B cell (primary cell): ENCODE data around the gene GATAD1.

ENCODE experiments used
- EZH2 ChIP-seq: IDR thresholded peaks from 2 replicates; pipeline ENCODE4 v1.6.1; 2012; ENCODE audit warnings: borderline replicate concordance, low read depth, mild to moderate bottlenecking, moderate library complexity, low read length; ENCODE audit not compliant: insufficient read depth, poor library complexity, severe bottlenecking
- TF ChIP-seq, protein P1 (sequence below): fragments of 200-600 bp; IDR thresholded peaks from one replicate; pipeline ENCODE4 v1.8.0; 2022; ENCODE audit warnings: antibody characterized with exemption, mild to moderate bottlenecking

DNA sequence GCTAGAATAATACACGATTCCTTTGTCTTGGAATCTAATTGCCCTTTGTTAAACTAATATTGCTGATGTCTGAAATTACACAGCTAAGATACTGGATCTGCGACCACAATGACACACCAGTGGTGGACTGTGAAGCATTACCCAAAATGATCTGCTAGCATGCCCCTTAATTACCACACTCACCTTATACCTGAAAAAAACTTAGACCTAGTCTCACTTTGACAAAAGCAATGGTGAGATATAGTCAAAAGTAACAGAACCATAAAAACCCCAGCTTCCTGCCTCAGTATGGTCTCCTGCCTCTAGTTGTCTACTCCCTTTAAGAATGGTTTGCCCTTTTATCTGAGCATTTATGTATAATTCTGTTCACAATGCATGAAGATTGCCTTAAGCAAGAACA lies 51.3 kb downstream of the GATAD1 start:
- TF ChIP-seq, protein P1, sequence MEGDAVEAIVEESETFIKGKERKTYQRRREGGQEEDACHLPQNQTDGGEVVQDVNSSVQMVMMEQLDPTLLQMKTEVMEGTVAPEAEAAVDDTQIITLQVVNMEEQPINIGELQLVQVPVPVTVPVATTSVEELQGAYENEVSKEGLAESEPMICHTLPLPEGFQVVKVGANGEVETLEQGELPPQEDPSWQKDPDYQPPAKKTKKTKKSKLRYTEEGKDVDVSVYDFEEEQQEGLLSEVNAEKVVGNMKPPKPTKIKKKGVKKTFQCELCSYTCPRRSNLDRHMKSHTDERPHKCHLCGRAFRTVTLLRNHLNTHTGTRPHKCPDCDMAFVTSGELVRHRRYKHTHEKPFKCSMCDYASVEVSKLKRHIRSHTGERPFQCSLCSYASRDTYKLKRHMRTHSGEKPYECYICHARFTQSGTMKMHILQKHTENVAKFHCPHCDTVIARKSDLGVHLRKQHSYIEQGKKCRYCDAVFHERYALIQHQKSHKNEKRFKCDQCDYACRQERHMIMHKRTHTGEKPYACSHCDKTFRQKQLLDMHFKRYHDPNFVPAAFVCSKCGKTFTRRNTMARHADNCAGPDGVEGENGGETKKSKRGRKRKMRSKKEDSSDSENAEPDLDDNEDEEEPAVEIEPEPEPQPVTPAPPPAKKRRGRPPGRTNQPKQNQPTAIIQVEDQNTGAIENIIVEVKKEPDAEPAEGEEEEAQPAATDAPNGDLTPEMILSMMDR, result no peak
- TF ChIP-seq EZH2, result no peak
